ENCODE results near the gene ZNF644. TPM values are rescaled to one million over a fixed set of nuclear protein-coding genes. Genes with fewer than 3 reads are reported as not detected.

The ZNF644 gene
- total RNA-seq, 1 donor from 2014 or later = 51.9 TPM

DNA sequence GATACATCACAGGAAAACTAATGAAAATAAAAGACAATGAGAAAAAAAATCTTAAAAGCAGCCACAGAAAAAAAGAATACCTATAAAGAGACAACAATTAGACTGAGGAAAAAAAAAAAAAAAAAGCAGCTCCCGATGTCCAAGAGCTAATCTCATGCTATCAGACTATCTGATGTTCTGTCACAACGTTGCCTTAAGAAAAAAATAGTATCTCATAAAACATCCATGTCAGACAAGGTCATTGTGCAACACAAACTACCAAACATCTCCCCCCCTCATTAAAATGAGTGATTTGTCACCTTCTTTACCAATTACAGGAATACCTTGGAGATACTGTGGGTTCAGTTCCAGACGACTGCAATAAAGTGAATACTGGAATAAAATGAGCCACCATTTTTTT is 68.9 kb downstream of the ZNF644 start:
- intact Hi-C loops (cut with DNase I) = no loop called here
- Histone ChIP-seq H3K4me3 (no peak overlapping the region), H3K36me3 (no peaks in the 10 kb centered on the region), H3K27ac (no peak overlapping the region), H3K9me3 (no peaks in the 10 kb centered on the region), H3K4me1 (no peaks in the 10 kb centered on the region), H3K27me3 (no peaks in the 10 kb centered on the region)
- TF ChIP-seq, protein P1, sequence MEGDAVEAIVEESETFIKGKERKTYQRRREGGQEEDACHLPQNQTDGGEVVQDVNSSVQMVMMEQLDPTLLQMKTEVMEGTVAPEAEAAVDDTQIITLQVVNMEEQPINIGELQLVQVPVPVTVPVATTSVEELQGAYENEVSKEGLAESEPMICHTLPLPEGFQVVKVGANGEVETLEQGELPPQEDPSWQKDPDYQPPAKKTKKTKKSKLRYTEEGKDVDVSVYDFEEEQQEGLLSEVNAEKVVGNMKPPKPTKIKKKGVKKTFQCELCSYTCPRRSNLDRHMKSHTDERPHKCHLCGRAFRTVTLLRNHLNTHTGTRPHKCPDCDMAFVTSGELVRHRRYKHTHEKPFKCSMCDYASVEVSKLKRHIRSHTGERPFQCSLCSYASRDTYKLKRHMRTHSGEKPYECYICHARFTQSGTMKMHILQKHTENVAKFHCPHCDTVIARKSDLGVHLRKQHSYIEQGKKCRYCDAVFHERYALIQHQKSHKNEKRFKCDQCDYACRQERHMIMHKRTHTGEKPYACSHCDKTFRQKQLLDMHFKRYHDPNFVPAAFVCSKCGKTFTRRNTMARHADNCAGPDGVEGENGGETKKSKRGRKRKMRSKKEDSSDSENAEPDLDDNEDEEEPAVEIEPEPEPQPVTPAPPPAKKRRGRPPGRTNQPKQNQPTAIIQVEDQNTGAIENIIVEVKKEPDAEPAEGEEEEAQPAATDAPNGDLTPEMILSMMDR (IDR thresholded peaks at IDR 0.05) = no peak
- DNase-seq (no peak), ATAC-seq (no peak)

DNA sequence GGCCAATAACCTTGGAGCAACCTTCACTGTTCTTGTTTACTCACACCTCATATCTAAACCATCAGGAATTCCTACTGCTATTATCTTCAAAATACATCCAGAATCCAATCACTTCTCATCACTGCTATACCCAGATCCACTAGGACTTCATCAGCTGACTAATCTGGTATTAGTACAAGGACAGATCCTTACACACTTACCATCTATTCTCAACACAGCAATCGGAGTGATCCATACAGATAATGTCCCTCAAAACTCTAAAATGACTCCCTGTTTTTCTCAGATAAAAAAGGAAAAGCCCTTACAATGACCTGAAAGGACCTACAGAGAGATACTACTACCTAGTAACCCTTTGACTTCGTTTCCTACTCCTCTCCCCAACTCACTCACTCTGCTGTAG is 70.8 kb downstream of the ZNF644 start:
- no peak overlapping the region for H3K4me3 ChIP-seq
- intact Hi-C loops (cut with DNase I) = no loop called here
- H3K27me3 ChIP-seq = no peaks in the 10 kb centered on the region
- no peak for ATAC-seq
- H3K4me1 ChIP-seq = peaks cover 6% of the 10 kb centered on the region
- H3K27ac ChIP-seq = no peak overlapping the region
- no peaks in the 10 kb centered on the region for H3K36me3 ChIP-seq
- TF ChIP-seq, protein P1 (IDR thresholded peaks at IDR 0.05) = no peak
- no peaks in the 10 kb centered on the region for H3K9me3 ChIP-seq
- no peak for DNase-seq

DNA sequence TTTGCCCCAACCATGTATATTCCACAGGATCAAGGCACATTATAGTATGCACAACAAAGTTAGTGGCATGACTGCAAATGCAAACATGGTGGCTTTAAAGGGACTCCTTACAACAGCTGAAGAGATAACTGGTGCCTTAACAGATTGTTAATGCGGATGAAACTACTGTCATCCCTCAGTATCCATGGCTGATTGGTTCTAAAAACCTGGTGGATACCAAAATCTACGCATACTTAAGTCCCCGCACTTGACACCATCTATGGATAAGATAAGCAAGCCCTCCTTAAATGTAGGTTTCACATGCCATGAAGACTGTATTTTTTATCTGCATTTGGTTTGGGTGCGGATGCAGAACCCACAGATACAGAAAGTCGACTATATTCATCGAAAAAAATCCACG is 73.5 kb downstream of the ZNF644 start:
- DNase-seq (no peak), ATAC-seq (no peak)
- H3K4me1 ChIP-seq = peaks cover 6% of the 10 kb centered on the region
- H3K4me3 ChIP-seq = no peak overlapping the region
- no peaks in the 10 kb centered on the region for H3K9me3 ChIP-seq
- H3K27ac ChIP-seq = no peak overlapping the region
- no peaks in the 10 kb centered on the region for H3K27me3 ChIP-seq
- H3K36me3 ChIP-seq = no peaks in the 10 kb centered on the region
- TF ChIP-seq, protein P1 (IDR thresholded peaks at IDR 0.05) = no peak
- intact Hi-C loops (cut with DNase I) = no loop called here

DNA sequence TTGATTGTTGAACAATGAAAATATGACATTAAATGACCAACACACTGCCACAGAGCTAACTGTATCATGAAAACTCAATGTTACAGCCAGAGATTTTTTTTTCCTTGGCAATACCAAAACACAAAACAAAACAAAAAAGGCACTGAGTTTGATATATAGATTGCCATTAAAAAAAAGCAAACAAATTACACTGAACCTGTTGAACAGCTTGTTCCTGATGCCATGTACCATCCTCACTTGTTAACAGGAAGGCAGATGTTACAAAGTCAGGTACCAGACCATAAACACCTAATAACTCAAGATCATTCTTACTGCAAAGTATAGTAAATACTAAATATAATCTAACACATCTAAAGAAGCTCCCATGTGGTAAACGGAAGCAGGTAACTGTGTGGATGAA is 75.2 kb downstream of the ZNF644 start:
- DNase-seq (no peak), ATAC-seq (no peak)
- no peaks in the 10 kb centered on the region for H3K27me3 ChIP-seq
- H3K4me1 ChIP-seq = peaks cover 6% of the 10 kb centered on the region
- no peaks in the 10 kb centered on the region for H3K36me3 ChIP-seq
- intact Hi-C loops (cut with DNase I) = no loop called here
- no peaks in the 10 kb centered on the region for H3K9me3 ChIP-seq
- H3K27ac ChIP-seq = no peak overlapping the region
- H3K4me3 ChIP-seq = no peak overlapping the region
- TF ChIP-seq, protein P1 (IDR thresholded peaks at IDR 0.05) = no peak

DNA sequence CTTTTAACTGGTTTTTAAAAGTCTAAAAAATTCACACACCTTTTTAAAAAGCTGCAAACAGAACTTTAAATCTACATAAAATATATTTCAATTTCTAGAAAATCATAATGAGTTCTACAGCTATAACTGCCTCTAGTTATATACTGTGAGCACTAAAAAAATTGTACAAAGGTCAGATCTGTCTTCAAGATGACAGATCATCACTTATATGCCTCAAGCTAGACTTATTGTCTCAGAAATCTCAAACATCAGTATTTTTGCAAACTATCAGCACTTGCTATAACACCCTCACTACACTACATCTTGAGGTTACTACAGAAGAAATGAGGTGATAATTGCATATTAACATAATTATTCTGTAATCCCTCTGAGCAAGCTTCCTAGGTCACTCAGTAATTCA is 76.5 kb downstream of the ZNF644 start:
- Histone ChIP-seq H3K9me3 (no peaks in the 10 kb centered on the region), H3K27ac (no peak overlapping the region), H3K4me1 (peaks cover 6% of the 10 kb centered on the region), H3K27me3 (no peaks in the 10 kb centered on the region), H3K4me3 (no peak overlapping the region), H3K36me3 (peaks cover 6% of the 10 kb centered on the region)
- DNase-seq = no peak
- TF ChIP-seq, protein P1 (IDR thresholded peaks at IDR 0.05) = no peak
- intact Hi-C loops (cut with DNase I) = no loop called here
- ATAC-seq = no peak

DNA sequence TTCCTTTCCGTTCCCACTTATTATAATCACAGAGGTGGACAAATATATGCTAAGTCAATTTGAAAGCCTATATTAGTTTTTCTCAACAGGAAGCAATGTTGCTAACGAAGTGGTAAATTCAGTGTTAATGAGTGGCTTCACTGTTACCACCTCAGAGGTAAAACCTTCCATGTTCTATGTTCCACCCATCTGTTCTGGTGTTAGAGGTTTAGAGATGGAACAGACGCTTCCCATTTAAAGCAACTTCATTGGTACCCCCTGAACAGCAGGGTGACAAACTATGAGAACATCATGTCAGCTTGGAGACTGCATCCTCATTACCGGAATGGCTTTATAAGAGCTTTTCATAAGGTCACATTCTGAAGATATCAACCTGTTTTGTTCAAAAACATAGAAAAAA is 77.9 kb downstream of the ZNF644 start:
- peaks cover 6% of the 10 kb centered on the region for H3K4me1 ChIP-seq
- H3K36me3 ChIP-seq = peaks cover 19% of the 10 kb centered on the region
- TF ChIP-seq, protein P1 (IDR thresholded peaks at IDR 0.05) = no peak
- no peak for DNase-seq
- no peaks in the 10 kb centered on the region for H3K27me3 ChIP-seq
- H3K27ac ChIP-seq = no peak overlapping the region
- H3K4me3 ChIP-seq = no peak overlapping the region
- no peak for ATAC-seq
- intact Hi-C loops (cut with DNase I) = no loop called here
- H3K9me3 ChIP-seq = no peaks in the 10 kb centered on the region
